ENCODE measurements around the gene MLANA.

Gene MLANA

DNA sequence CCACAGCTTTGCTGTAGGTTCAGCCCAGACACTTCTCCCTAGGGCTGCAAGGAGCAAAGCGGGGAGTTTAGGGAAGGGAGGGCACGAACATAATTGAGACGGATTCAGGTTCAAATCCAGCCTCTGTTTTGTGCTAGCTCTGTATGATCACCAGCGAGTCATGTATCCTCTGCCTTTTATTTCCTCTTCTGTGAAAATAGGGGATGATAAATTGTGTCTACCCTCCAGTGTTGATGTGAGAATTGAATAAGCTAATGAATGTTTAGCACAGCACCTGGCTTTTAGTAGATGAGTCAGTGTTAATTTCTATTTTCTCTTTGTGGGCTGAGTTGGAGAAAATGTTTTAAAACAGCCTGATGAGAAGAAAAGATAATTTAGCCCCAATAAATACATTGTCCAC, 6.2 kb downstream of the MLANA start:
- Histone ChIP-seq H3K4me1 (ENCODE audit: control insufficient read depth in 2 of 2, insufficient read depth in 2 of 2, low read length in 2 of 2) (peaks cover 0 to 3% of the 10 kb centered on the region in 2 donors), H3K9ac (ENCODE audit: low read depth in 1 of 2, low read length in 2 of 2) (no peak overlapping the region), H3K4me3 (ENCODE audit: low read length in 2 of 2) (no peak overlapping the region), H3K27me3 (ENCODE audit: control insufficient read depth in 2 of 2, insufficient read depth in 2 of 2, low read length in 2 of 2) (no peaks in the 10 kb centered on the region), H3K36me3 (ENCODE audit: control insufficient read depth in 2 of 2, insufficient read depth in 2 of 2, low read length in 2 of 2) (peaks cover 0 to 9% of the 10 kb centered on the region in 2 donors), H3K9me3 (ENCODE audit: control insufficient read depth in 2 of 2, low read length in 2 of 2) (no peaks in the 10 kb centered on the region), H3K27ac (ENCODE audit: low read depth in 2 of 2, low read length in 2 of 2) (no peak overlapping the region)

- Histone ChIP-seq H3K9me3 (ENCODE audit: control insufficient read depth in 2 of 2, low read length in 2 of 2) (no peaks in the 10 kb centered on the region), H3K9ac (ENCODE audit: low read depth in 1 of 2, low read length in 2 of 2) (no peak overlapping the region), H3K4me3 (ENCODE audit: low read length in 2 of 2) (no peak overlapping the region), H3K4me1 (ENCODE audit: control insufficient read depth in 2 of 2, insufficient read depth in 2 of 2, low read length in 2 of 2) (peaks cover 0 to 3% of the 10 kb centered on the region in 2 donors), H3K27ac (ENCODE audit: low read depth in 2 of 2, low read length in 2 of 2) (no peak overlapping the region), H3K27me3 (ENCODE audit: control insufficient read depth in 2 of 2, insufficient read depth in 2 of 2, low read length in 2 of 2) (no peaks in the 10 kb centered on the region), H3K36me3 (ENCODE audit: control insufficient read depth in 2 of 2, insufficient read depth in 2 of 2, low read length in 2 of 2) (peaks cover 0 to 9% of the 10 kb centered on the region in 2 donors)
Measured at GRCh38 chr9:5897851-5898250, 7.2 kb downstream of the MLANA start.

DNA sequence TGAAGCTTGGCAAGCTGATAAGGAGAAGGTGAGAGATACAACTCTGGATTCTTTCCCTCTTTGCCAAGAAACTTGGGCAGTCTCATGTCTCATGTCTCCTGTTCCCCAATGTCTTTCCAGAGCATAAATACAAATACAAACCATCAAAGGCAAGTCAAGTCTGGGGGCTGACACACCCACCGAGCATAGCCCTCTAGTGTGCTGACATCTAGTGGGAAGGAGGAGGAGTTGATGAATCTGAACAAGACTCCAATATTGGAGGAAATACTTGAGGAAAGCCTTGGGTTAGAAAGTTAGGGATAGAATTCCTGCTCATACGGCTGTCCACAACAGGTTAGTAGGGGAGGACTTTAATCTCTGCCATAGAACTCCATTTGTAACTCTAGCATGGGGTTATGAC, 8.6 kb downstream of the MLANA start:
- peaks cover 0 to 9% of the 10 kb centered on the region in 2 donors for H3K36me3 ChIP-seq (ENCODE audit: control insufficient read depth in 2 of 2, insufficient read depth in 2 of 2, low read length in 2 of 2)
- no peak overlapping the region for H3K4me3 ChIP-seq (ENCODE audit: low read length in 2 of 2)
- H3K27me3 ChIP-seq (ENCODE audit: control insufficient read depth in 2 of 2, insufficient read depth in 2 of 2, low read length in 2 of 2), result no peaks in the 10 kb centered on the region
- no peaks in the 10 kb centered on the region for H3K9me3 ChIP-seq (ENCODE audit: control insufficient read depth in 2 of 2, low read length in 2 of 2)
- H3K27ac ChIP-seq (ENCODE audit: low read depth in 2 of 2, low read length in 2 of 2), result no peak overlapping the region
- peaks cover 0 to 3% of the 10 kb centered on the region in 2 donors for H3K4me1 ChIP-seq (ENCODE audit: control insufficient read depth in 2 of 2, insufficient read depth in 2 of 2, low read length in 2 of 2)
- no peak overlapping the region for H3K9ac ChIP-seq (ENCODE audit: low read depth in 1 of 2, low read length in 2 of 2)

- H3K9ac ChIP-seq (ENCODE audit: low read depth in 1 of 2, low read length in 2 of 2), result no peak overlapping the region
- peaks cover 0 to 3% of the 10 kb centered on the region in 2 donors for H3K4me1 ChIP-seq (ENCODE audit: control insufficient read depth in 2 of 2, insufficient read depth in 2 of 2, low read length in 2 of 2)
- H3K9me3 ChIP-seq (ENCODE audit: control insufficient read depth in 2 of 2, low read length in 2 of 2), result no peaks in the 10 kb centered on the region
- peaks cover 4 to 10% of the 10 kb centered on the region in 2 donors for H3K36me3 ChIP-seq (ENCODE audit: control insufficient read depth in 2 of 2, insufficient read depth in 2 of 2, low read length in 2 of 2)
- H3K27ac ChIP-seq (ENCODE audit: low read depth in 2 of 2, low read length in 2 of 2), result no peak overlapping the region
- H3K4me3 ChIP-seq (ENCODE audit: low read length in 2 of 2), result no peak overlapping the region
- no peaks in the 10 kb centered on the region for H3K27me3 ChIP-seq (ENCODE audit: control insufficient read depth in 2 of 2, insufficient read depth in 2 of 2, low read length in 2 of 2)
Measured at GRCh38 chr9:5900622-5901021, 9.9 kb downstream of the MLANA start.

DNA sequence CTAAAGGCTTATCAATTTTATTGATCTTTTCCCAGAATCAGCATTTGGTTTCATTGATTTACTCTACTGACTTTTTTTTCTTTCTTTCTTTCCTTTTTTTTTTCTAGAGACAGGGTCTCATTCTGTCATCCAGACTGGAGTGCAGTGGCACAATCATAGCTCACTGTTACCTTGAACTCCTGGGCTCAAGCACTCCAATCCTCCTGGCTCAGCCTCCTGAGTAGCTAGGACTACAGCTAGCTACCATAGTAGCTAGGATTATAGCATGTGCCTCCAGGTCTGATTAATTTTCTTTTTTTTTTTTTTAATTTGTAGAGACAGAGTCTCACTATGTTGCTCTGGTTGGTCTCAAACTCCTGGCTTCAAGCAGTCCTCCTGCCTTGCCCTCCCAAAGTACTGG, 11.7 kb downstream of the MLANA start:
- Histone ChIP-seq H3K9me3 (ENCODE audit: control insufficient read depth in 2 of 2, low read length in 2 of 2) (no peaks in the 10 kb centered on the region), H3K27ac (ENCODE audit: low read depth in 2 of 2, low read length in 2 of 2) (no peak overlapping the region), H3K4me3 (ENCODE audit: low read length in 2 of 2) (no peak overlapping the region), H3K36me3 (ENCODE audit: control insufficient read depth in 2 of 2, insufficient read depth in 2 of 2, low read length in 2 of 2) (peaks cover 4 to 16% of the 10 kb centered on the region in 2 donors), H3K9ac (ENCODE audit: low read depth in 1 of 2, low read length in 2 of 2) (no peak overlapping the region), H3K27me3 (ENCODE audit: control insufficient read depth in 2 of 2, insufficient read depth in 2 of 2, low read length in 2 of 2) (no peaks in the 10 kb centered on the region), H3K4me1 (ENCODE audit: control insufficient read depth in 2 of 2, insufficient read depth in 2 of 2, low read length in 2 of 2) (peaks cover 0 to 3% of the 10 kb centered on the region in 2 donors)

GRCh38 chr9:5908918-5909317, 18.2 kb downstream of the MLANA start:
- H3K4me1 ChIP-seq (ENCODE audit: control insufficient read depth in 2 of 2, insufficient read depth in 2 of 2, low read length in 2 of 2), result no peaks in the 10 kb centered on the region
- no peaks in the 10 kb centered on the region for H3K27me3 ChIP-seq (ENCODE audit: control insufficient read depth in 2 of 2, insufficient read depth in 2 of 2, low read length in 2 of 2)
- H3K4me3 ChIP-seq (ENCODE audit: low read length in 2 of 2), result no peak overlapping the region
- H3K36me3 ChIP-seq (ENCODE audit: control insufficient read depth in 2 of 2, insufficient read depth in 2 of 2, low read length in 2 of 2), result peaks cover 9 to 18% of the 10 kb centered on the region in 2 donors
- no peaks in the 10 kb centered on the region for H3K9me3 ChIP-seq (ENCODE audit: control insufficient read depth in 2 of 2, low read length in 2 of 2)
- no peak overlapping the region for H3K27ac ChIP-seq (ENCODE audit: low read depth in 2 of 2, low read length in 2 of 2)
- H3K9ac ChIP-seq (ENCODE audit: low read depth in 1 of 2, low read length in 2 of 2), result no peak overlapping the region

DNA sequence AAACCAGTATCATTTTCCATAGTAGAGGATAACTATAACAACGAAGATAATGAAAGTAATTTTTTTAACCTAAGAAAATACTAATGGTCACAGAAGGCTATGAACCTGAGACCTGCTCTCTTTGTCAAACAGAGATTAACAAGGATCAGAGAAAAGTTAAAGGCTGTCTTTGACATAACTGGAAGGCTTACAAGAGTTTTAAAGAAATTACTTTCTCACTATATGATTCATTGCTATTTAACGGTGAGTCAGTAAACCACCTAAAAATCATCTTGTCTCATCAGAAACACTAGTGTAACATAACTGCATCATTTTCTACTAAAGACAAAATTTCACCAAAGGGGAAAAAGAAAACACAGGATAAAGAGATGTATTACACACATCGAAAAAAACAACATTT, 19.3 kb downstream of the MLANA start:
- Histone ChIP-seq H3K27me3 (ENCODE audit: control insufficient read depth in 2 of 2, insufficient read depth in 2 of 2, low read length in 2 of 2) (no peaks in the 10 kb centered on the region), H3K9ac (ENCODE audit: low read depth in 1 of 2, low read length in 2 of 2) (no peak overlapping the region), H3K4me1 (ENCODE audit: control insufficient read depth in 2 of 2, insufficient read depth in 2 of 2, low read length in 2 of 2) (no peaks in the 10 kb centered on the region), H3K27ac (ENCODE audit: low read depth in 2 of 2, low read length in 2 of 2) (no peak overlapping the region), H3K9me3 (ENCODE audit: control insufficient read depth in 2 of 2, low read length in 2 of 2) (no peaks in the 10 kb centered on the region), H3K36me3 (ENCODE audit: control insufficient read depth in 2 of 2, insufficient read depth in 2 of 2, low read length in 2 of 2) (peaks cover 7 to 18% of the 10 kb centered on the region in 2 donors), H3K4me3 (ENCODE audit: low read length in 2 of 2) (no peak overlapping the region)

DNA sequence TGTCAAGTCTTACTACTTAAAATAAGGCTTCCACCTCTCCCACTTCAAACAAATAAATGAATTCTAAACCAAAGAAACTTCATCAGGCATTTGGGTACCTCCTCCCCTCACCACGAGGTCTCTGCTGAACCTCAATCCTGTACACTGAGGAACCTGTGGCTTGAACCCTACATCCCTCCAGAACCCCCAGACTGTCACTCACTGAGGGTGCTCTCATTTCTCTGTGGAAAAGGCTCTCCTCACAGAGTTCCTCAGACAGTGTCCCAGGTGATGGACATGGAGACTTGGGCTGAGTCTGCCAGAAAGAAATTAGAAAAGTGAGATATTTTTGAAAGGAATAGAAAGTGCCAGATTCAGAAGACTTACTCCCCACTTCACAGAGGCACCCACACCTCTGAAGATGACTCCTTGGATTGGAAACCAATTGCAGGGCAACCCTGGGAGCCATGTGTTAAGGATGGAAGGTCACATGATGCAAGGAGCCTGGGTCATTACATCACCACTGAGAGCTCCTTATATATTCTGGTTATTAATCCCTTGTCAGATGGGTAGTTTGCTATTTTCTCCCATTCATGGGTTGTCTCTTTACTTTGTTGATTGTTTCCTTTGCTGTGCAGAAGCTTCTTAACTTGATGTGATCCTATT, 19.8 kb downstream of the MLANA start:
- no peaks in the 10 kb centered on the region for H3K27me3 ChIP-seq (ENCODE audit: control insufficient read depth in 2 of 2, insufficient read depth in 2 of 2, low read length in 2 of 2)
- H3K36me3 ChIP-seq (ENCODE audit: control insufficient read depth in 2 of 2, insufficient read depth in 2 of 2, low read length in 2 of 2), result peaks cover 5 to 17% of the 10 kb centered on the region in 2 donors
- no peaks in the 10 kb centered on the region for H3K4me1 ChIP-seq (ENCODE audit: control insufficient read depth in 2 of 2, insufficient read depth in 2 of 2, low read length in 2 of 2)

GRCh38 chr9:5915438-5915837, 24.7 kb downstream of the MLANA start:
- Histone ChIP-seq H3K9ac (ENCODE audit: low read depth in 1 of 2, low read length in 2 of 2) (no peak overlapping the region), H3K27me3 (ENCODE audit: control insufficient read depth in 2 of 2, insufficient read depth in 2 of 2, low read length in 2 of 2) (no peaks in the 10 kb centered on the region), H3K27ac (ENCODE audit: low read depth in 2 of 2, low read length in 2 of 2) (no peak overlapping the region), H3K4me3 (ENCODE audit: low read length in 2 of 2) (no peak overlapping the region), H3K36me3 (ENCODE audit: control insufficient read depth in 2 of 2, insufficient read depth in 2 of 2, low read length in 2 of 2) (peaks cover 0 to 2% of the 10 kb centered on the region in 2 donors), H3K4me1 (ENCODE audit: control insufficient read depth in 2 of 2, insufficient read depth in 2 of 2, low read length in 2 of 2) (no peaks in the 10 kb centered on the region), H3K9me3 (ENCODE audit: control insufficient read depth in 2 of 2, low read length in 2 of 2) (no peaks in the 10 kb centered on the region)

More for the DNA sequence above, 19.8 kb downstream of the MLANA start:
- Histone ChIP-seq H3K4me3 (ENCODE audit: low read length in 2 of 2) (no peak overlapping the region), H3K27ac (ENCODE audit: low read depth in 2 of 2, low read length in 2 of 2) (no peak overlapping the region), H3K9ac (ENCODE audit: low read depth in 1 of 2, low read length in 2 of 2) (no peak overlapping the region), H3K9me3 (ENCODE audit: control insufficient read depth in 2 of 2, low read length in 2 of 2) (no peaks in the 10 kb centered on the region)

GRCh38 chr9:5917273-5917672, 26.6 kb downstream of the MLANA start:
- Histone ChIP-seq H3K4me1 (ENCODE audit: control insufficient read depth in 2 of 2, insufficient read depth in 2 of 2, low read length in 2 of 2) (no peaks in the 10 kb centered on the region), H3K4me3 (ENCODE audit: low read length in 2 of 2) (no peak overlapping the region), H3K27ac (ENCODE audit: low read depth in 2 of 2, low read length in 2 of 2) (no peak overlapping the region), H3K9me3 (ENCODE audit: control insufficient read depth in 2 of 2, low read length in 2 of 2) (no peaks in the 10 kb centered on the region), H3K36me3 (ENCODE audit: control insufficient read depth in 2 of 2, insufficient read depth in 2 of 2, low read length in 2 of 2) (peaks cover 12 to 20% of the 10 kb centered on the region in 2 donors), H3K27me3 (ENCODE audit: control insufficient read depth in 2 of 2, insufficient read depth in 2 of 2, low read length in 2 of 2) (no peaks in the 10 kb centered on the region), H3K9ac (ENCODE audit: low read depth in 1 of 2, low read length in 2 of 2) (no peak overlapping the region)
